SK-N-SH (cell line): ENCODE results near the gene VIPAS39.

Experiments used
- FOXM1 ChIP-seq: IDR thresholded peaks from 2 replicates; pipeline ENCODE4 v1.4.0; 2012; ENCODE audit warnings: low read depth, mild to moderate bottlenecking
- NFIC ChIP-seq: IDR thresholded peaks from 2 replicates; pipeline ENCODE4 v1.4.0; 2012; ENCODE audit warnings: borderline replicate concordance
- NRF1 ChIP-seq: IDR thresholded peaks from 2 replicates; pipeline ENCODE4 v1.6.1; 2012; ENCODE audit warnings: low read depth, mild to moderate bottlenecking, low read length
- POLR2AphosphoS5 ChIP-seq: IDR thresholded peaks from 2 replicates; pipeline ENCODE4 v1.6.1; 2012; ENCODE audit warnings: low read depth, low read length
- RAD21 ChIP-seq: IDR thresholded peaks from 2 replicates; pipeline ENCODE4 v1.6.1; 2012; ENCODE audit warnings: mild to moderate bottlenecking, low read length
- SIN3A ChIP-seq: IDR thresholded peaks from 2 replicates; pipeline ENCODE4 v1.6.1; 2012; ENCODE audit warnings: low read depth, mild to moderate bottlenecking, low read length, moderate library complexity, borderline replicate concordance
- TAF1 ChIP-seq: IDR thresholded peaks from 2 replicates; pipeline ENCODE4 v1.6.1; 2012; ENCODE audit warnings: low read depth, mild to moderate bottlenecking, low read length, moderate library complexity, borderline replicate concordance
- TEAD4 ChIP-seq: IDR thresholded peaks from 2 replicates; pipeline ENCODE4 v1.4.0; 2012; ENCODE audit warnings: mild to moderate bottlenecking, borderline replicate concordance; ENCODE audit not compliant: insufficient read depth
- YY1 ChIP-seq: IDR thresholded peaks from 2 replicates; pipeline ENCODE4 v1.4.0; 2012; ENCODE audit warnings: low read depth, mild to moderate bottlenecking
- TF ChIP-seq, protein P1 (sequence below): fragments of 200-600 bp; sonication (generic); IDR thresholded peaks from 2 replicates; pipeline ENCODE4 v1.6.1; 2017; ENCODE audit warnings: antibody characterized with exemption, mild to moderate bottlenecking, moderate library complexity

DNA sequence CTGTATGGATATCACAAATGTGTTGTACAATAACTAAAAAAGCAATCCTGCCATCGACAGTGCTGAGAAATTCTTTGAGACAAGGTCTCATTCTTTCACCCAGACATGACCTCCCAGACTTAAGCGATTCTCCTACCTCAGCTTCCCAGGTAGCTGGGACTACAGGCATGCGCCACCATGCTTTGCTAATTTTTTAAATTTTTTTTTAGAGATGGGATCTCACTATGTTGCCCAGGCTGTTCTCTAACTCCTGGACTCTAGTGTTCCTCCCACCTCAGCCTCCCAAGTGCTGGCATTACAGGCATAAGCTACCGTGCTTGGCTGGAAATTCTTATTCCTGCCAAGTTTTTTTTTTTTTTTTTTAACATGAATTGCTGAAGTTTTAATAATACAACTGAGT is 17.5 kb downstream of the VIPAS39 start:
- TF ChIP-seq RAD21 = no peak
- no peak for TF ChIP-seq SIN3A
- TF ChIP-seq, protein P1, sequence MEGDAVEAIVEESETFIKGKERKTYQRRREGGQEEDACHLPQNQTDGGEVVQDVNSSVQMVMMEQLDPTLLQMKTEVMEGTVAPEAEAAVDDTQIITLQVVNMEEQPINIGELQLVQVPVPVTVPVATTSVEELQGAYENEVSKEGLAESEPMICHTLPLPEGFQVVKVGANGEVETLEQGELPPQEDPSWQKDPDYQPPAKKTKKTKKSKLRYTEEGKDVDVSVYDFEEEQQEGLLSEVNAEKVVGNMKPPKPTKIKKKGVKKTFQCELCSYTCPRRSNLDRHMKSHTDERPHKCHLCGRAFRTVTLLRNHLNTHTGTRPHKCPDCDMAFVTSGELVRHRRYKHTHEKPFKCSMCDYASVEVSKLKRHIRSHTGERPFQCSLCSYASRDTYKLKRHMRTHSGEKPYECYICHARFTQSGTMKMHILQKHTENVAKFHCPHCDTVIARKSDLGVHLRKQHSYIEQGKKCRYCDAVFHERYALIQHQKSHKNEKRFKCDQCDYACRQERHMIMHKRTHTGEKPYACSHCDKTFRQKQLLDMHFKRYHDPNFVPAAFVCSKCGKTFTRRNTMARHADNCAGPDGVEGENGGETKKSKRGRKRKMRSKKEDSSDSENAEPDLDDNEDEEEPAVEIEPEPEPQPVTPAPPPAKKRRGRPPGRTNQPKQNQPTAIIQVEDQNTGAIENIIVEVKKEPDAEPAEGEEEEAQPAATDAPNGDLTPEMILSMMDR = no peak
- TF ChIP-seq FOXM1 = no peak
- no peak for TF ChIP-seq NFIC
- no peak for TF ChIP-seq NRF1
- no peak for TF ChIP-seq TAF1
- TF ChIP-seq YY1 = no peak
- TF ChIP-seq POLR2AphosphoS5 = no peak
- no peak for TF ChIP-seq TEAD4
